A172 (cell line): ENCODE data around the gene FAM200C. TPM values are rescaled to one million over a fixed set of nuclear protein-coding genes. Genes with fewer than 3 reads are reported as not detected.

Experiments
- DNase-seq: peaks from one replicate; pipeline ENCODE4 v3.0.0-alpha.2; 2015; ENCODE audit warnings: low spot score
- total RNA-seq: library from RNA; depleted of rRNA; stranded (reverse); fragments of >200 nt; shearing (Covaris generic); gene quantifications from 2 replicates; pipeline ENCODE4 v1.2.3, GENCODE V29; 2014

Gene FAM200C
- total RNA-seq, 1 experiment from 2014 or later = 17.9 TPM

- DNase-seq = no peak
These were observed 19.8 kb upstream of the FAM200C start for GRCh38 chr5:160419458-160420330.

DNA sequence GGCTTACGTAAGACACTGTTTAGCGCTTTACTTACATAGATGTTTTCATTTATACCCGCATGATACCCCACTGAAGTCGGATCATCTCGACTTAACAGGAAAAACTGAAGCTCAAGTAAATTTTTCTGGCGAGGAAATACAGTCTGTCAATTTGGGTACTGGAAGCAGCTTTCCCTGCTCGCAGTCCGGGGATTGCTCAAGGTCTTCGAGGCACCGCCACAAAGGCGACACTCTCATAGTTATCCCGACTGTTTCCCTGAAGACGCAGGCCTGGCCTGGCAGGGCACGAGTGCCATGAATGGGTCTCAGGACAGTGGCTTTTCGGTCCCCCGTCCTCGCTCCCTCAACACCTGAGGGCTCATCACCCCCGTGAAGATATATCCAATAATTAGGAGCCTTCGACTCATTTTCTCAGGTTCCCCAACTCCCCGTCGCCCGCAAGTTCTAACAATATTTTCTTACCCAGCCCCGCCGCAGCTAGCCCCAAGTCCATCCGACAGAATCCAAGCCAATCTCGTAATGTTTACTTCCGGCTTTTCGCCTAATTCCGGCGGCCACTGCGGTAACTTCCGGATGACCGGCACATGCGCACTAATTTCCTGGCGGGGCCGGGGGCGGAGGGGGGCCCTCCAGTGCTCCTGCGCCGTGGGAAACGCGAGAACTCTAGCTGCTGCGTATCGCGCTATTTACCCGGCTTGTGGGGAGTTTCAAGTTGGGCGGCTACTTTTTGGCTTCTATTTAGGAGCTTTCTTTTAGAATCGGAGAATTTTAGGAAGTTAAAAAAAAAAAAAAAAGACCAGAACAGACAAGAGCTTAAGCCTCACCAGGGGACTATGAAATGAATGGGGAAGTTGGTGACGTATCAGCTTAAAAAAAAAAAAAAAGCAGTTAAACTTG, 19.0 kb upstream of the FAM200C start, which contains the start of gene SLU7:
SLU7 (minus strand) TSS at position 521 of the 897 bp plus-strand sequence. CDS start 3,787 bp downstream, outside the sequence.
- DNase-seq = peak; percentile 95

DNA sequence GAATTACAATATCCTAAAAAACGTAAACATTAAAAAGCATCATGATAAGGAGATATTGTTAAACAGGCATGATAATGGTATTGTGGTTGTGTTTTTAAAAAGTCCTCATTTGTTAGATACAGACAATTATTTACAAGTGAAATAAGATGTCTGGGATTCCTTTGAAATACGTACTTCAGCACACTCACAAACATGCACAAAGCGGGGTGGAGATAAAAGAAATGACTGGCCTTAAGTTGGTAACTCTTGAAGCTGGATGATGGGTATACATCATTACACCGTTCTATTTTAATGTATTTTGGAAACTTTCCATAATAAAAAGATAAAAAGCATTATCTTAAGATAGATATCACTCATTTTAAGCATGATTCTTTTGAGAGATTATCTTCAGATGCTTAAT, 1.0 kb downstream of the FAM200C start:
- DNase-seq = peak; percentile 14

DNA sequence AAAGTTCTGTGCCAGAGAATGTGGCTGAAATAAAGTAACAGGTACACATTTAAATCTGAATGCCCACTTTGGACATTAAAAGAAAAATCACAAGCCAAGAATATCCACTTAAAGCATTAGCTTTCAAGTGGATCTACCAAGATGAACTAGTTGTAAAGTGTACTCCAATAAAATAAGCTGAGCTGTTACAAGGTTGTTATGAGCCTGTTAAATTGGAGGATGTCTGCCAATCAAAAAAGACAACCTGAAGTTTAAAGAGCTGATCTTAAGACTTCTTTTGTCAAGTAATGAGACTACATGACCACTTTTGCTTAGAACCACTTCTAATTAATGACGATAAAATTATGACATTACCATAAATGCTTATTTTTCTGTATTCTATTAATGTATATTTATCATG, 2.4 kb downstream of the FAM200C start:
- DNase-seq = no peak

DNA sequence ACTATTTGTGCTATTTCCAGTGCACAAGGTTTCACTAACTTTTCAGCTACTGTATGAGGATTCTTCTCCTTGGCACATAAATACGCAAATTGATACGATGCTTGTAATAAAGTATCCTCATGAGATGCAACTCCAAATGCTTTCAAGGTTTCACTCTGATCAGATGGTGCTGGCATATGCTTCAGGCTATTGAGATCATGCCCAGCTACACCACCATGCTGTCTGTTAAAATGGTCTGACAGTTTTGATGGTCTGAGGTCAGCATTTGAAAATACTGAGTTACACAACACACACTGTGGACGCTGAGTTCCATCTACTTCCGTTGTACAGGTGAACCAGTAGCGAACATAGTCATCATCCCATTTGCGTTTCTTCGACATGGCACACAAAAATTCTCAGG, 4.7 kb downstream of the FAM200C start:
- DNase-seq = no peak

- peak; percentile 23 for DNase-seq
These were observed 8.8 kb downstream of the FAM200C start for GRCh38 chr5:160390787-160391696.

DNA sequence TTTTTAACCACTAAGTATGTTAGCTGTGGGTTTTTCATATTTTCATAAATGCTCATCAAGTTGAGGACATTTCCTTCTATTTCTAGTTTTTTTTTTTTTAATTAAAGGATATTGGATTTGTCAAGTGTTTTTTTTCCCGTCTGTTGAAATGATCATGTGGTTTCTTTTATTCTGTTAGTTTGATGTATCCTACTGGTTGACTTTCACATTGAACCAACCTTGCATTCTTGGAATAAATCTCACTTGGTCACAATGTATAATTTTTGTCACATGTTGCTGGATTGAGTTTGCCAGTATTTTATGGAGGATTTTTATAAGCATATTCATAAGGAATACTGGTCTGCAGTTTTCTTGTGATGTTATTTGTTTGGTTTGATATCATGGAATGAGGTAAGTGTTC, 12.4 kb downstream of the FAM200C start:
- no peak for DNase-seq

DNA sequence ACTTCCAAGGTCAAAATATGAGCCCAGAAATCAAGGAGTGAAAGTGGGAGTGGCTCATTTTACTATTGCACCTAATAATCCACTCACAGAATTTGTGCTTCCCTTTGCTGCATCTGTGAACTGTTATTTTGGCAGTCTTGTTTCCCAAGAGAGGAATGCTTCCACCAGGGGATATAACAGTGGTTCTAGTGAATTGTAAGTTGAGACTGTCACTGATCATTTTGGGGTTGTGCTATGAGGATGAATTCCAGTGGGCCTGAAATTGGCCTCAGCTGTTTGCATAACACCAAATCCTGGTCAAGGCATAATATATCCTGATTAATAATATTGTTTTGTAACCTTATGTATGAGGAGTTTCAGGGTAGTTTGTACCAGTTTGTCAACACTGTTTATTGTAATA, 14.4 kb downstream of the FAM200C start:
- DNase-seq = no peak

GRCh38 chr5:160384681-160385080, 15.2 kb downstream of the FAM200C start:
- DNase-seq = no peak

DNA sequence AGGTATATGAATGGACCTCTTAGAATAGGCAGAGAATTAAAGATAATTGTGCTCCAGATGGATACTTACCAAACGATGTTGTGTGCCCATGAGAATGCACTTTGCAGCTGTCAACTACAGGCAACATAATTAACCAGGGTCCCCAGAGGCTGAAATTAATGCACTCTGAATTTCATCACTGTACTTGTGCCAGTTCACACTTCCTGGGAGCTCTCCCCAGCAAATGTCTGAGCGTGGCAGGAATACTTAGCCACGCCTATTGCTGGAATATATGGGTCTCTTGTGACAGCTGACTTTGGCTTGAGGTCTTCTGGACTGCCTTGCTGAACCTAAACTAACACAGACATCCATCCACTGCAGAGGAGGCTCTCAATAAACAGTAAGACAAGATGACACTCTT, 17.5 kb downstream of the FAM200C start:
- no peak for DNase-seq

- DNase-seq = no peak
These were observed 19.8 kb downstream of the FAM200C start for GRCh38 chr5:160380041-160380440.

- no peak for DNase-seq
These were observed 20.3 kb downstream of the FAM200C start for GRCh38 chr5:160379511-160379910.

- DNase-seq = no peak
These were observed 21.5 kb downstream of the FAM200C start for GRCh38 chr5:160378330-160378729.

DNA sequence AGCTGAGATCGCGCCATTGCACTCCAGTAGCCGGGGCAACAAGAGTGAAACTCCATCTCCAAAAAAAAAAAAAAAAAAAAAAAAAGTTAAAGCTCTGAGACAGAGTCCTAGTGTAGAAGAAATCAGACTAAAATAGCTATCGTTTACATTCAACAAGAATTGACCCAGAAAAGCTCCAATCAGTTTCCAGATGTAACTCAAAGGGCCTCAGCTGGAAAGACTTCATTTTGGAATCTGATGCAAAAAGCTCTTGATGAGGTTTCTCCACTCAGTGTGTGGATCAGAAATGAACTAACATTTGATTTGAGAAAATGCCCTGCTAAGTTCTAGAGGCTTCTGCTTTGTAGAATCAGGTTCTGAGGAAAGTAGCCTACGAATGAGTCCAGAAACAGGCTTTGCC, 22.2 kb downstream of the FAM200C start:
- DNase-seq = no peak

- no peak for DNase-seq
These were observed 23.4 kb downstream of the FAM200C start for GRCh38 chr5:160376416-160376815.

GRCh38 chr5:160375701-160376100, 24.2 kb downstream of the FAM200C start:
- DNase-seq = no peak

DNA sequence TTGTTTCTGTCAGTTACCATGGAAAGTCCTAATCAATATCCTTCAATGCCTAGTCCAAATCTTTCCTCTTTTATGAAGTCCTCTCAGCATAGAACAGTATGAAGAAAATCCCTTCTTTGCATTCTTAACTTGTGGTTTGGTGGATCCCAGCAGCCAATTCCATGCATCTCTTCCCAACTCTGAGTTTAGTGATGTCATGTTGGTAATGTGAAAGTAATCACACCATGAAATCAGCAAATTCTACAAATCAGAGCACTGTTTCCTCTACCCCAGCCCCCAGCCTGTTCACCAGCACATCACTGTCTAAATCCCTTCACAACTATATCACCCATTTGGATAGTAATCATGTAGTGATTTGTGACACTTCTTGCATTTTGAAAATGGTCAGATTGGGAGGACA, 24.7 kb downstream of the FAM200C start:
- DNase-seq = no peak

- DNase-seq = no peak
These were observed 28.6 kb downstream of the FAM200C start for GRCh38 chr5:160371294-160371693.

- DNase-seq = no peak
These were observed 29.2 kb downstream of the FAM200C start for GRCh38 chr5:160370713-160371034.

GRCh38 chr5:160369990-160370712, 29.7 kb downstream of the FAM200C start, which contains the start of gene C1QTNF2:
Gene C1QTNF2, minus strand, starts transcription at chr5:160370626. Its CDS starts 15,615 bp downstream, at chr5:160355011.
- peak; percentile 51 for DNase-seq

GRCh38 chr5:160367885-160368284, 32.0 kb downstream of the FAM200C start:
- DNase-seq = no peak
